IPS-15b (cell line): ENCODE data around the gene C16orf95.

Experiments used
- H3K27me3 ChIP-seq: one replicate; pipeline ENCODE4 v1.6.1; 2013; ENCODE audit warnings: low read length; ENCODE audit not compliant: control insufficient read depth, insufficient read depth
- H3K36me3 ChIP-seq: one replicate; pipeline ENCODE4 v1.6.1; 2013; ENCODE audit warnings: low read length; ENCODE audit not compliant: control insufficient read depth, insufficient read depth
- H3K4me1 ChIP-seq: one replicate; pipeline ENCODE4 v1.6.1; 2013; ENCODE audit warnings: mild to moderate bottlenecking, low read length; ENCODE audit not compliant: control insufficient read depth, insufficient read depth
- H3K4me3 ChIP-seq: one replicate; pipeline ENCODE4 v1.5.1; 2013; ENCODE audit warnings: low read depth, low read length
- H3K9ac ChIP-seq: one replicate; pipeline ENCODE4 v1.6.1; 2013; ENCODE audit warnings: low read depth, mild to moderate bottlenecking, low read length
- H3K9me3 ChIP-seq: one replicate; pipeline ENCODE4 v1.6.1; 2013; ENCODE audit warnings: mild to moderate bottlenecking, low read length; ENCODE audit not compliant: control insufficient read depth, insufficient read depth

C16orf95 gene

DNA sequence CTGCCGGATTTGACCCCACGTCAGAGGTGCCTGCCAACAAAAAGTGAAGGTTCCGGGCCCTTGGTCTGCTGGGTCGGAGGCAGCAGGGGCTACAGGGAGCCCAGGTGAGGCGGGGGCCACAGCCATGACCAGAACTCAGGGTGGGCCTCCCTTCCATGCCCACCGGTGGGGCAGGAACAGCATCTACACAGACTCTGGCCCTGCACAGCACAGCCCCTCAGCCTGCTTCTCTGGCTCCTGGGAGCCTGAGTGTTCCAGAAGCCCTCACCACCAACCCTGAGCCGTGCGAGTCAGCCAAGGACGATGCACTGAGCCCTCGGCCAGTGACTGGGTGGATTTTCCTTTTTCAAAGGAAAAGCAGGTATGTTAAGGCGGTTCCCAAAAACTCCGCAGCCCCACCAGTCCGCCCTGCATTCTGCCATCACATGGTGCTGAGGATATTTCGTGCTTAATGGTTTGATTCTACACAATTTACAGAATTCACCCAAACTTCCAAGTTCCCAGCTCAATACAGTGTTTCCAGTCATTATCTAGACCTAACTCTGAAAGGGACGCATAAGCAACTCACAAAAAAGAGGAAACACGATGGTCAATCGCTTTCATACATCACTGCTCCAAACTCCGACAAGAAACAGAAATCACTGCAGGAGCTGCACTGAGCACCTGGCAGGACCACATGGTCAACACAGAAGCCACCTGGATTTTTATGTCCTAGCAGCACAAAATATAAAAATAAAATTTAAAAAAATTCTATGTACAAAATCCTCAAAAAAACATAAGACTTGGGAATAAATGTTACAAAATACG is 19.4 kb upstream of the C16orf95 start:
- no peaks in the 10 kb centered on the region for H3K9me3 ChIP-seq
- no peaks in the 10 kb centered on the region for H3K27me3 ChIP-seq
- H3K4me1 ChIP-seq, result no peaks in the 10 kb centered on the region
- no peak overlapping the region for H3K9ac ChIP-seq
- H3K36me3 ChIP-seq, result peaks cover 23% of the 10 kb centered on the region
- H3K4me3 ChIP-seq, result no peak overlapping the region

DNA sequence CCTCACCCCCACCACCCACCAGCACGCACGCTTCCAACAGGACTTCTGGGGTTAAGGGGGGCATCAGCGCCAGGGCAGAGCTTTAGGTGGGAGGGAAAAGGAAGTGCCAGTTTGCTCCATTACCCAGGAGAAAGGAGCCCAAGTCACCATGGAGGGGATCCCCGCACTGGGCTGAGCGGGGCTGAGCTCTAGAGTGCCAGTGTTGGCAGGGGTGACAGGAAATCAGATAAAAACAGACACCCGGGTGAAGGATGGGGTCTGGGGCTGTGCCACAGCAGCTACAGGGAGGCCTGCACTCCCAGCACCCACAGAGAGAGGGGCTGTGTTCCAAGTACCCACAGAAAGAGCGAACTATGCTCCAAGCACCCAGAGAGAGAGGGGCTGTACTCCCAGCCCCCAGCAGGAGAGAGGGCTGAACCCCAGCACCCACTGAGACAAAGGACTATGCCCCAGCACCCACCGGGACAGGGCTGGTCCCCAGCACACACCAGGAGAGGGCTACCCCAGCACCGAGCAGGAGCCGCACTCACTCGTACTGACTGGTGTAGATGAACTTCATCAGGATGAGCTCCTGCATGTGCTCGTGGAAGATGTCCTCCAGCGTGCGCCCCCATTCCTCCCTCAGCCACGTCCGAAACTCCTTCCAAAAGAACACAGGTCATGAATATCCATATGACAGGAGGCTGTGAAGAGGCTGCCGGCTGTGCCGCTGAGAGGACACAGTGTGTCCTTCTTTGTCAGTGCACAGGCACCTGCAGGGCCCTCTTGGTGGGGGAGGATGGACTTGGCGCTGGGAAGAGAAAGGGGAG is 18.6 kb upstream of the C16orf95 start:
- H3K9me3 ChIP-seq, result no peaks in the 10 kb centered on the region
- H3K27me3 ChIP-seq, result no peaks in the 10 kb centered on the region
- H3K4me3 ChIP-seq, result no peak overlapping the region
- H3K9ac ChIP-seq, result no peak overlapping the region
- H3K4me1 ChIP-seq, result no peaks in the 10 kb centered on the region
- H3K36me3 ChIP-seq, result peaks cover 26% of the 10 kb centered on the region

DNA sequence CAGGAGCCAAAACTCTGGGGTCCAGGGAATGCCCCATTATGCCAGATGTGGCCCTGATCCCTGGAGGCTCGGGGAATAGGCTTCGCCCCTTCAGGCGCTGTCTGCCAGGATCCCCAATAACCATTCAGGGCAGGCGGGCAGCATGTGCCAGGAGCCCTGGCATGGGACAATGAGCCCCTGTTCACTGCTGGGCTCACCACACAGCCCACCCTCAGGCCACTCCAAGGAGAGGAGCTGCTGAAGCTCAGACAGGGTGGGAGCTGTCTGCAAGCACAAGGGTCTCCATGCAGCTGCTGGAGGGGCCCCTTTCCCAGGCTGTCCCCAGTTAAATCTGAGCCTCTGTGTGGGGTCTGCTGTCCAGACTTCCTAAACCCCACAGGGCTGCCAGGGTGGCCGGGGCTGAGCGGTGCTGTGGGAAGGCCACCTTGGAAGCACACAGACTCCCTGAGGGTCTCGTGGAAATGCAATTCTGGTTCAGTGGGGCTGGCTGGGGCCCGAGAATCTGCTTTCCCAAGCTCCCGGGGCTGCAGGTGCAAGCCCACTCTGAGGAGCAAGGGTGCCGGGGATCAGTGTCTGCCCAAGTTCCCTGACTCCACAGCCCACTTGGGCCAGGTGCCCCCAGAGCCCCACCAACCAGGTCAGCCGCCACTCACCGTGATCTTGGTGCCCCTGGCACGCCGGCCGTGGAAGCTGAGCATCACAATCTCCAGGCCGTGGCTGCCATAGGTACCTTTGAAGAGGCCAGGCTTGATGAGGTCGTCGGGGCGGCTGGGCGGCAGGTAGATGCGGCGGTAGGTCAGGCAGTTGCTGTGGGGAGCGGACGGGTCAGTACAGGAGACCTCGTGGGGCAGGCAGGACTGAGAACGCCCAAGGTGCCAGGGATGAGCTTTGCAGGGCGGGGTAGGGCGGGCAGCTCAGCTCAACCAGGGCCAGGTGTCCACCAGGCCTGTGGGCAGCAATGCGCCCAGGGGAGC is 17.7 kb upstream of the C16orf95 start:
- peaks cover 31% of the 10 kb centered on the region for H3K36me3 ChIP-seq
- no peak overlapping the region for H3K4me3 ChIP-seq
- no peaks in the 10 kb centered on the region for H3K9me3 ChIP-seq
- H3K27me3 ChIP-seq, result no peaks in the 10 kb centered on the region
- no peak overlapping the region for H3K9ac ChIP-seq
- no peaks in the 10 kb centered on the region for H3K4me1 ChIP-seq

DNA sequence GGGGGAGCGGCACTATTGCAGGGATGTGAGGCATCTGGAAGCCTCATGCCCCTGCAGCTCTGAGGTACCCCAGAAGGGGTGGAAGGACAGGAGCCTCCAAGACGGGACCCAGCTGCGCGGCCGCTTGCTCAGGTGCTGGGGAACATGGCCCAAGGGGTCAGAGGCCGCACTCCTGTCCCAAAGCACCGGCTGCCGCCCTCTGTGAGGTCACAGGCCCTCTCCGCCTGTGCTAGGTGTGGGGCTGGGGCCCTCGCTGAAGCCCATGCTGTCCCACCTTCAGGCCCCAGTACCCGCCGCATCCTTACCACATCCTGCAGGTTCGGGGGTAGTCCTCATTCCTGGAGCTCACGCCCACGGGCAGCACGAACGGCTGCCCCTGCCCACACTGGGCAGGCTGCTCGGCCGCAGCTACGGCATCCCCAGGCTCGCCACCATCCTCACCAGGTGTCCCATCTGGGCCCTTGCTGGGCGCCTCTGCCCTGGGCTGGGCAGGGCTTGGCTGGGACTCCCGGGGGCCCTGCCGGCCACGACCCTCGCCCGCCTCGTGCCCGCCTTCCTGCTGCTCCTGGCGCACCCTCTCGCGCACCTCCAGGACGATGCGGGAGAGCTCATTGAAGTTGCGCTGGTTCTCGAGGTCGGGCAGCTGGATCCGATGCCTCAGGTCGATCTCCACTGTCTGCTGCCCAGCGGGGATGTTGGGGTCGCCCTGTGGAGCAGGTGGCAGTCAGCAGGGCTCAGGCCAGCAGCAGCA is 16.6 kb upstream of the C16orf95 start:
- H3K36me3 ChIP-seq, result peaks cover 36% of the 10 kb centered on the region
- H3K9me3 ChIP-seq, result no peaks in the 10 kb centered on the region
- no peak overlapping the region for H3K4me3 ChIP-seq
- no peaks in the 10 kb centered on the region for H3K27me3 ChIP-seq
- H3K9ac ChIP-seq, result no peak overlapping the region
- no peaks in the 10 kb centered on the region for H3K4me1 ChIP-seq

DNA sequence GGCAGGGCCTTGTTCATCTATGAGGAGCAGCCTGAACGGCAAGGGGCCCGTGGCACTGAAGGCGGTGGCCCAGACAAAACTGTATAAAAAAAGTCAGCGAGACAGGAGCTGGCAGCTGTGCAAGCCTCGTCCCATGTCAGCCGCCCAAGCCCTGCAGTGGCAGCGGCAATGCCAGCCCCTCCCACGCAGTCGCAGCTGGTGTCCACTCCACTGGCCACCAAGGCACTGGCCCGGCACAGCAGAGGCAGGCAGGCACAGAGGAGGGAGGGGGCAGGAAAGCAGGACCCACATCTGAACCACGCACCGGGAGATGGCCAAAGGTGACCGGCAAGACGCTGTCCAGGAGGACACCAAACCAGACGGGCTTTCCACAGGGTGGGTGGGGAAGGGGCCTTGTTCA is 15.9 kb upstream of the C16orf95 start:
- H3K4me1 ChIP-seq, result no peaks in the 10 kb centered on the region
- no peak overlapping the region for H3K9ac ChIP-seq
- H3K36me3 ChIP-seq, result peaks cover 36% of the 10 kb centered on the region
- H3K9me3 ChIP-seq, result no peaks in the 10 kb centered on the region
- no peak overlapping the region for H3K4me3 ChIP-seq
- no peaks in the 10 kb centered on the region for H3K27me3 ChIP-seq

DNA sequence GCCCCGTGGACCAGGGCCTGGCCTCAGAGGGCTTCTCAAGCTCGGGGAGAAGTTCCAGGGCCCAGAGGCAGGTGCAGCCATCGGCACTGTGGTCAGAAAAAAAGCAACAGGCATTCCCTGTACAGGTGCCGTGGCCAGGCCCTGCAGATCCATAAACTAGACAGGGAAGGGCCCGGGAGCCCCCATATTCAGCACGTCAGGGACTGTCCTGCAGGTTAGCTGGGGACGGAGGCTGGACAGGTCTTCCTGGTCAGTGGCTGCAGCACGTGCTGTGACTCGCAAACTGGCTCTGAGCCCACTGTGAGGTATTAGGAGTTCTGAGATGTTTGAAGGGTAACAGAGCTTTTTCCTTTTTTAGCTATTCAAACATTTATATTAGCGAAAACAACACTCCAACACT is 15.0 kb upstream of the C16orf95 start:
- Histone ChIP-seq H3K36me3 (peaks cover 36% of the 10 kb centered on the region), H3K9ac (no peak overlapping the region), H3K9me3 (no peaks in the 10 kb centered on the region), H3K4me3 (no peak overlapping the region), H3K4me1 (no peaks in the 10 kb centered on the region), H3K27me3 (no peaks in the 10 kb centered on the region)

DNA sequence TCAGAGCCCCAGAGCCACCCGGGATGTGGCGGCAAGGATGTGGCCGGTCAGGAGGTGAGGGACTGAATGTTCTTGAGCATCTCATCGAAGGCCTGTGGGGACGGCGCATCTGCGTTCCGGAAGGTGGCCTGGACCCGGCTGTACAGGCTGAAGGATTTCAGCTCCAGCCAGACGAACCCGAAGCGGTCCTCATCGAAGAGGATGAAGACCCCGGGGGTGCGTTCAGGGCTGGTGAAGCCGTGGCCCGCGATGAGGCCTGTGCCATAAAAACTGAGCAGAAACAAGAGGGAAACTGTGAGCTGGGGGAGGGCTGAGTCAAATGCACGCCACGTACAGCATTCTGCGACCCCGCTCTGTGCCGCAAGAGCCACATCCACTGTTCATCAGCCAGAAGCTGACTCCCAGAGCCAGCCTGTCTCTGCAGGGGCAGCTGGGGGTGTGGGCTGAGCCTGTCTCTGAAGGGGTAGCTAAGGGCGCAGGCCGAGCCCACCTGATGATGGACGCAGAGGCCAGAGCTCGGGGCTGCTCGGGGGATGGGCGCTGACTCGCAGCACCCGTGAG is 14.1 kb upstream of the C16orf95 start:
- Histone ChIP-seq H3K9me3 (no peaks in the 10 kb centered on the region), H3K9ac (no peak overlapping the region), H3K4me1 (no peaks in the 10 kb centered on the region), H3K4me3 (no peak overlapping the region), H3K27me3 (no peaks in the 10 kb centered on the region), H3K36me3 (peaks cover 36% of the 10 kb centered on the region)

DNA sequence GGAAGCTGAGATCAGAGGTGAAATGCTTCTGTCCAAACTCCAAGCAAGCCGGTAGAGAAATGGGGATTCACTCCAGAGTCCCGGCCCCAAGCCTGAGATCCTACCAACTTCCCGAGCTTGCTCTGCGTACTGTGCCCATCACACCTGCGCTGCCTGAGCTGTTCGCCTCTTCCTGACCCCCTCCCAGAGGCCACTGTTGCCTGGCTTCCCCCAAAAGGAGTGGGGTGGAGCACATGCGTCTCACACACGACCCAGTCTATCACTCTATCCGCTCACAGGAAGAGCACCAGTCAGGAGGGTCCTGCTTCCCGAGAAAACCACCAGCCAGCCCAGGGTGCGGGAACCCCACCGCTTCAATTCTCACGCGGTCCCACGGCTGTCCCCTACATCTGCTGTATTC is 13.5 kb upstream of the C16orf95 start:
- H3K4me3 ChIP-seq, result no peak overlapping the region
- H3K9ac ChIP-seq, result no peak overlapping the region
- H3K27me3 ChIP-seq, result no peaks in the 10 kb centered on the region
- peaks cover 33% of the 10 kb centered on the region for H3K36me3 ChIP-seq
- no peaks in the 10 kb centered on the region for H3K9me3 ChIP-seq
- H3K4me1 ChIP-seq, result no peaks in the 10 kb centered on the region

DNA sequence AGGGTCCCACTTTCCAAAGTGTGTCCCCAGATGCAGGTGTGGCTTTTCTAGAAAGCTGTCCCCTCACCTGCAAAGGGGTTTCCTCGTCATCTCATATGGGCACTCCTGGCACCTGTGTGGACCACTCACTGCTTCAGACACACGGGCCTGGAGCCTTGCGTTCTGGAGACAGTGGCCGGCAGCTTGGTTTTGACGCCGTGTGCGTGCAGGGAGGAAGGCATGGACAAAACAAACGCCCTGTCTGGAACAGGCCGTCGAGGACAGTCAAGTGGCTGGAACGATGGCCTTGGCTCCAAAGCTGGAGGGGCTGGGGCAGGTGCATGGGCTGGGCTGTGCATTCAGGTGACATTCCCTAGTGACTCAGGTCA is 13.0 kb upstream of the C16orf95 start:
- H3K27me3 ChIP-seq, result no peaks in the 10 kb centered on the region
- H3K36me3 ChIP-seq, result peaks cover 31% of the 10 kb centered on the region
- no peak overlapping the region for H3K4me3 ChIP-seq
- no peak overlapping the region for H3K9ac ChIP-seq
- no peaks in the 10 kb centered on the region for H3K9me3 ChIP-seq
- H3K4me1 ChIP-seq, result no peaks in the 10 kb centered on the region

DNA sequence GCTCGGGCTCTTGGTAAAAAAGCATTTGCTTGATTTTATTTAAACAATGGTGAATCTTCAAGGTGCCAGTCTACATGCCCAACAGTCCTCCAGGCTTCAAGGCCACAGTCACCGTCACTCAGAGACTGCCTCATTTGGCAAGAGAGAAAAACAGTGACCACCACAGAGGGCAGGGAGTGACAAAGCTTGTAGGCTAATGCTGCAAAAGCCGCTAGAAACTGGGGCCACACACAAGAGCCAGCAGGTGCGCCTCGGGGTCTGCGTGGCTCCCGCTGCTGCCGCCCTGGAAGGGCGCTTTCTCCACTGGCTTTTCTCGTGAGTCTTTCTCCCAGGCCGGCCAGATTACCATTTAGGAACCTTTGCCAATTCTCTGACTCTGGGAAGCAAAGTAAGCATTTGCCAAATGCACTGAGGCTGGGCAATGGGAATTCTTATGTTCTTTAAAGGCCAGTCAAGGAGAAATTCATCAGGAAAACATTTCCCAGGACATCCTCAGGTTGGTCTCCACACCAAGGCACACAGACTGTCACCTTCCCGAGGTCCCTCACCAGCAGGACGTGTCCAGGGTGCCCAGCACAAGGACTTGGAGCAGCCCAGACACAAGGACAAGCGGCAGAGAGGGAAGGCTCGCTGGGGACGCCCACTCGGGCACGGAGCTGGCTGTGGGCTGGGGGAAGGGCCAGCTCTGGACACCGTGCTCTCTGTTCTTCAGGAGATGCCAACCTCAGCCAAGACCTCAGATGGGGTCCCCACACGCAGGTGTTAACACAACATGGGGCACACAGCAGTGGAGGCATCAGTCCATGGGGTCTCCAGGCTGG is 12.5 kb upstream of the C16orf95 start:
- no peak overlapping the region for H3K4me3 ChIP-seq
- no peaks in the 10 kb centered on the region for H3K4me1 ChIP-seq
- H3K36me3 ChIP-seq, result peaks cover 29% of the 10 kb centered on the region
- no peaks in the 10 kb centered on the region for H3K27me3 ChIP-seq
- H3K9me3 ChIP-seq, result no peaks in the 10 kb centered on the region
- H3K9ac ChIP-seq, result no peak overlapping the region
